Tracheal epithelial cell (primary cell): ENCODE data around the gene RPS4Y1. TPM values are rescaled to one million over a fixed set of nuclear protein-coding genes. Genes with fewer than 3 reads are reported as not detected.

Experiments
- total RNA-seq: library from RNA; depleted of rRNA; stranded (reverse); fragments of >200 nt; gene quantifications from 2 replicates; pipeline ENCODE4 v1.2.1, GENCODE V29; 2014

The RPS4Y1 gene
- total RNA-seq, result 371 and 495 TPM in 2 replicates

GRCh38 chrY:2841471-2841893 lies at the start of gene RPS4Y1:
Gene RPS4Y1 (plus strand): TSS chrY:2841602. CDS start chrY:2841625, 23 bp downstream.

Other genes with a start within 250 kb of the RPS4Y1 start
- not detected in 2 replicates for gene SRY, start 53.9 kb upstream of the RPS4Y1 start, total RNA-seq
- gene ZFY, start 93.8 kb downstream of the RPS4Y1 start, total RNA-seq, result 10.8 and 12.6 TPM in 2 replicates